Measurements from ENCODE around the gene LOXL4.

LOXL4 gene

GRCh38 chr10:98267894-98268693 is at the start of gene LOXL4:
LOXL4 (minus strand) TSS chr10:98268194; CDS start chr10:98263019, 5,175 bp downstream.
- peak; percentile 72 for DNase-seq (ENCODE audit: low spot score)
- no peak for TF ChIP-seq CTCF (IDR thresholded peaks at IDR 0.05; ENCODE audit: extremely low read depth, missing control alignments)

- DNase-seq (ENCODE audit: low spot score): no peak
- no peak for TF ChIP-seq CTCF (IDR thresholded peaks at IDR 0.05; ENCODE audit: extremely low read depth, missing control alignments)
Measured at GRCh38 chr10:98316661-98317060, 48.7 kb upstream of the LOXL4 start.

- DNase-seq (ENCODE audit: low spot score): no peak
- no peak for TF ChIP-seq CTCF (IDR thresholded peaks at IDR 0.05; ENCODE audit: extremely low read depth, missing control alignments)
Measured at GRCh38 chr10:98316170-98316569, 48.2 kb upstream of the LOXL4 start.

GRCh38 chr10:98314532-98315284 is 46.7 kb upstream of the LOXL4 start:
- no peak for DNase-seq (ENCODE audit: low spot score)
- TF ChIP-seq CTCF (IDR thresholded peaks at IDR 0.05; ENCODE audit: extremely low read depth, missing control alignments): no peak

- TF ChIP-seq CTCF (IDR thresholded peaks at IDR 0.05; ENCODE audit: extremely low read depth, missing control alignments): no peak
Measured at GRCh38 chr10:98313598-98313997, 45.6 kb upstream of the LOXL4 start.

GRCh38 chr10:98312822-98313221 is 44.8 kb upstream of the LOXL4 start:
- TF ChIP-seq CTCF (IDR thresholded peaks at IDR 0.05; ENCODE audit: extremely low read depth, missing control alignments): no peak
- DNase-seq (ENCODE audit: low spot score): no peak

More at GRCh38 chr10:98313598-98313997, 45.6 kb upstream of the LOXL4 start:
- DNase-seq (ENCODE audit: low spot score): no peak

- TF ChIP-seq CTCF (IDR thresholded peaks at IDR 0.05; ENCODE audit: extremely low read depth, missing control alignments): no peak
- no peak for DNase-seq (ENCODE audit: low spot score)
Measured at GRCh38 chr10:98312349-98312748, 44.4 kb upstream of the LOXL4 start.

Measured in GM20000 (cell line).